GM18526 (cell line): Measurements from ENCODE around the gene GAL.

ENCODE experiments used
- POLR2A ChIP-seq: IDR thresholded peaks from 3 replicates; pipeline ENCODE4 v1.6.1; 2011; ENCODE audit not compliant: insufficient read length; ENCODE audit errors: extremely low read depth

GAL gene

DNA sequence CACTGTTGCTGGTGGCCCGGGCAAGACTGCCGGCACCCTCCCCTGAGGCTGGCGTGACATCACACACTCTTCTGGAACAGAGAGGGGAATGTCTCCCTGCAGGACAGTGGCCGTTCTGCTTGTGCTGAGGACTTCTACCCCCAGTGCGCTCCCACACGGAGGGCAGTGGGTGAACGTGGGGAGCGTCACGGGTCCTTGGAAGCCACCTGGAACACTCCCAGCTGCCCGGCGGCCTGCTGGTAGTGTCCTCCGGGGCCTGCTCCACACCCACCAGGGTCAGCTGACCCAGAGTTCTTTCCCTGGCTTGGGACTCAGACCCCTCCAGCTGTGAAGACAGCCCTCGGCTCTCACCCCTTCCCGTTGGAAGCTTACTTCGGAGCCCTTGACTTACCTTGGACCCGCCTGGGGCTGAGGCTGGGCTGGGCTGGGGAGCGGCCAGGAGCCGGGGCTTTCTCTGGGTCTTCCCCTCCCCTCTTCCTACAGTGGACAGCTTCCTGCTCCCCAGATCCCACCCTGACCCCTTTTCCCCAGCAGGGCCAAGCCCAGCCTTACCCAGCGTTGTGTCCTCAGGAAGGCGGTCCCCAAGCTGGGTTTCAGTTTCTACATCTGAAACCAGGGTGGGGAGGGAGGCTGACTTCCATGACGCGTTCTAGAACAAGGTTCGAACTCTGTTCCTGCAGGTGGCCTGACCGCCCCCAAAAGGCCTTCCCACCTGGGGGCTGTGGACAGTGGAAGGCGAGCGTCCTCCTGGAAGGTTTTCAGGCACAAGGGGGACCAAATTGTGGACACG is 14.8 kb upstream of the GAL start:
- TF ChIP-seq POLR2A = no peak

DNA sequence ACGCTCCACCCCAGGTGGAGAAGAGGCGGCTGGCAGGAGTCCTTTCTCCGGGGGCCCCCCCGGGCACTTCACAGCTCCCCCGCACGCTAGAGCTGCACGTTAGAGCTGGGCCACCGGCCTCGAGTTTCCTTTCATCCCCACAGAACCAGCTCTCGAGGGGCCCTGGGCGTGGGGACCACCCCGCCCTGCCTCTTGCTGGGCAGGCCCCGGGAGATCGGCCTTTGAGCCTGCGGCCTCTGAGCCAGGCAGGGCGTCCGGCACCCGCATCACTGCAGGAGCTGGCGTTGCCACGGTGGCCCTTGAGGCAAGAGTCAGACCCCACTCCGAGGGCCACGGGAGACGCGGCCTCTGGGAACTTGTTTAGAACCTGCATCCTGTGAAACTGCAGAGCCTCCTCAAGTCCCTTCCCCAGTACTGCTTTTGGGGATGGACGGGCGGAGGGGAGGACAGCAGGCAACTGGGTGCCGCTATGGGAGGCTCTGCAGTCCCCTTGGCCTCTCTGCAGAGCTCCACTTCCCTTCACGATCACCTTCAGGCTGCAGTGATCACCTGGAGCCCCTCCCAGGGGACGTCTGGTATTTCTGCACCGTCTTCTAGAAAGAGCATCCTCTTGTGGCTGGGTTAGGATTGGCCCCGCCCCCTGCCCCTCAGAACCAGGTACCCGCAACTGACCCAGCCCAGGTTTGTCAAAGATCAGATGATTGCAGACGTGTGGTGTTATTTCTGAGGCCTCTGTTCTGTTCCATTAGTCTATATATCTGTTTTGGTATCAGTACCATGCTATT is 13.9 kb upstream of the GAL start:
- no peak for TF ChIP-seq POLR2A

DNA sequence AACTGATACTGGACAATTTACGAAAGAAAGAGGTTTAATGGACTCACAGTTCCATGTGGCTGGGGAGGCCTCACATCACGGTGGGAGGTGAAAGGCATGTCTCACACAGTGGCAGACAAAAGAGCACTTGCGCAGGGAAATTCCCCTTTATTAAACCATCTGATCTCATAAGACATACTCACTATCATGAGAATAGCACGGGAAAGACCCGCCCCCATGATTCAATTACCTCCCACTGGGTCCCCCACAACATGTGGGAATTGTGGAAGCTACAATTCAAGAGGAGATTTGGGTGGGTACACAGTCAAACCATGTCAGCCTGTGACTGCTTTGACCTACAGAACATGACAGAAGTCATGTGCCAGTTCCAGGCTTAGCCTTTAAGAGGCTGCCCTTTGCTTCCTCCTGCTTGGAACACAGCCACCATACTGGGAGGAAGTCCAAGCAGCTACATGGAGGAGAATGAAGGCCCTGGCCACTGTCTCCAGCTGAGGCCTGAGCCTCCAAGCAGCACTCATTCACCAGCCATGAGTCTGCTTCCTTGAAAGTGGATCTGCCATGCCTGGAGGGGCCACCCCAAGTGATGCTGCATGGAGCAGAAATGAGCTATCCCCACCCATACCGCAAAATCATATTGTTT is 10.9 kb upstream of the GAL start:
- no peak for TF ChIP-seq POLR2A

DNA sequence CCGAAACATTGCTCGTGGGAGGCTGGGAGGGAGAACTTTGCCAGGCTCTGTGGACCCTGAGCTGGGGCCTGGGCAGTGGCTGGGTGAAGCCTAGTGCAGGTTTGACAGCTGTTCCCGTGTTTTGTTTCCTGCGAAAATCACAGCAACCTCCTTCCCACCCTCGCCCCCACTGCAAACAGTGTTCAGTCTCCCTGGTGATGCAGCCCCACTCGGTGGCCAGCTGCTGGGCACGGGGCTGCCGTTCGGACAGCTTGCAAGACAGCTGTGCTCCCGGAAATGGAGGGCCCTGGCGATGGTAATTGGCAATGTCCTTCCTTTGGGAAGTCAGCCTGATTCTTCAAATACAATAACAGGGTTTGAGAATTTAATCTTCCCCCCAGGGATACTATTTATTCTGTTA is 10.4 kb upstream of the GAL start:
- no peak for TF ChIP-seq POLR2A

DNA sequence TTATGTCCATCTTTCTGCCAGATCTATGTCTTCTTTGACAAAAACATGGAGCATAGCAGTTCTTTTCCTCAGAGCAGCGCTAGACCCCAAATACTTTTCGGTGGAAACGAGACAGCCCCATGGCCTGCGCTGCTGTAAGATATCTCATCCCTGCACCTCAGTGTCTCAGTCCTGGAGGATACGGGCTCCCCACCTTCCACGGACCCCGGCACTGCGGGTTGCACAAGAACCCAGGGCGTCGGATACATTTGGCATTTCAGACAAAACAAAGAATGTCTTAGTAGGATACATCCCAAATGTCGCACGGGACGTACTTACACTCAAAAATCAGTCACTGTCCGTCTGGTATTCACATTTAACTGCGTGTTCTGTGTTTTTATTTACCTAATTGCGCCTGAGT is 9.9 kb upstream of the GAL start:
- TF ChIP-seq POLR2A = no peak

DNA sequence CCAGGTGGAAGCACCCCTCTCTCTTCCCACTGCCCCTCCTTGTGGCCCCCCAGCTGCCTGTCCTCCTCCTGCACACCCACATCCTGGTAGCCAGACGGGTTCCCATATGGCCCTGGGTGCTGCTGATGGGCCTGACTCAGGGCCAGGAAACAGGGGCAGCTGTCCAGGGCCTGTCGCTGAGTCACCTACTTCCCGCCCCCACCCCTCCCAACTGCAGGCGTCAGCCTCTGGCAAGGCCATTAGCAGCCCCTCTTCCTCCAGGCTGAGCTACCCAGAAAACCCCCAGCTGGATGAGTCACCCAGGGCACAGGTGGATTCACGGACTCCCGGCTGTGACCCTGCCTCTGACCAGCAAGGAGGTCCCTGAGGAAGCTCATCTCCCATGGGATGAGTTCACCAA is 6.9 kb upstream of the GAL start:
- TF ChIP-seq POLR2A = no peak

DNA sequence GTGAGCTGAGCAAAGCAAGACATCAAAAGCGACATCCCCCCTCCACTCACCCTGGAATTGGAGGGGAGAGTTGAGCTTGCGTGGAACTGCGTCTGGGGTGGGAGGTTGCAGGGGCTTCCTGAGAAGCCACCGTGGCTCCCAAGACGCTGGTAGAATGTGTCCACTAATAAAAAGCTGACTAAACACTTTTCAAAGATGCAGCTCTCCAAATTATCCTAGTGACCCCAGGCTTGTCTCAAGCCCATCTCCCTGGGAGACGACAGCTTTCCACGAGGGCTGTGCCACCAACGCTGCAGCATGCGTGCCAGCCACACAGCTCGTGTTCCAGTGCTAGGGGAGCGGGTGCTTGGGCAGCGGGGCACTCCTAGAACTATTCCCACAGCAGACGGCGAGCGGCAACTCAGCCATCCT is 6.3 kb upstream of the GAL start:
- TF ChIP-seq POLR2A = no peak

DNA sequence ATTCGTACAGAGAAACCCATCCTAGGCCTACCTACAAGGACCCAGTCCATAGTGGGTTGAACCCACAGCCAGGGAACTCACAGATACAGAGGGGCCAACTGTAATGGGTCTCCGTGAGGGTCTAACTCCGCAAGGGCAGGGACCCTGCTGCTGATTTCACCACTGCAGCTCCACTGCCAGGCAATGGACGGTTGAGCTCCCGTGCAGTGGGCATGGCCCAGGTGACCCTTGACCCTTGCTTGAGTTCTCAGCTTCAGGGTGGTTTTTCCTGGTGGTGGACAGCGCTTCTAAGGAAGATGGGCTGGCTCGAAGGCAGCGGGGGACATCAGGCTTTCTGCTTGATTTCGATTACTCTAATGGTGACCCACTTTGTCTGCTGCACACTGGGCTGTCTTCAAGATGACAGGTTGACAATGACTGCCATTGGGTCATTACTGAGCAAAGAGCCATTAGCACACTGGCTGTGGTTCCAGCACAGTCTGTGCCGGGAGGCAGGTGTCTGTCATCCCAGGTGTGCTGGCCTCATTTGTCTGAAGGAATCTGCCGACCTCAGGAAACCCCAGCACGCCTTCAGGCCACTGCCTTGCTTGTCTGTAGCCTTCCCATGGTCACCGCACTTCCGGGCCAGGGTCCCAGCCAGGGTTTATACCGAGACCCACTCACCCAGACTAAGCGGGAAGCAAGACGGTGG is 3.7 kb upstream of the GAL start:
- TF ChIP-seq POLR2A = no peak

DNA sequence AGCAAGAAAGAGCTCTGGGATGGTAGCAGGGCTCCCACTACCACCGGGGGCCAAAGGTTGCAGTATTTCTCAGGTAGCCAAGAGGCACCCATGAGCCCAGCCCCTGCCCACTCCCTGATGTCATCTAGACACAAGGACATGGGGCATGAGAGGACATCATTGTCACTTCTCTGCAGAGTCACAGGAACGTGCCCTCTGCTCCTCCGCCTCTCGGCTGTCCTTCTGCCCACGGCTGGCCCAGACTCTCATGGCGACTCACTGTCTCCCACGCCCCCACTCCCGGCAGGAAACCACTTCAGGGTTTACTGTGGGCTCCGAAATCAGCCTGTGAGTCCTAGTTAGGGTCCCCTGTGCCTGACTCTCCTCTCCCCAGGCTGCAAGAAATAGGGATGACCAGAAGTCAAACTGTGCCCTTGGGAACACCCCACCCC is 1.8 kb upstream of the GAL start:
- no peak for TF ChIP-seq POLR2A

DNA sequence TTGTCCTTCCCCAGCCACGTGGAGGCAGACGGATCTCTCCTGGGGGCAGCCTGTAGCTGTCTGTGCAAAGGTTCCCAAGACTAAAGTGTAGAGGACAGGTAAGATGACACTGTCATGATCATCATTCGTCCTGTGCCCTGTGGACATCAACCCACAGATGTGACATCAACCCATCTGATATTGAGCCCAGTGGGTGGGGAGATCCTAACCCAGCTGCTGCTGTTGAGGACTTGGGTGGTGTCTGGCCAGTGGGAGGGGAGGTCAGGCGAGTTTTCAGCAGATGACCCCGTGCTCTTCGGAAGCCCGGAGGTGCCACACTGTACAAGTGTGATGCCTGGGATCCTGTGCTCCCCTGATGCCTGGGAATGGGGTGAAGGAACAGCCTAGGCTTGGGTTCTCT is 1.2 kb upstream of the GAL start:
- TF ChIP-seq POLR2A = no peak

DNA sequence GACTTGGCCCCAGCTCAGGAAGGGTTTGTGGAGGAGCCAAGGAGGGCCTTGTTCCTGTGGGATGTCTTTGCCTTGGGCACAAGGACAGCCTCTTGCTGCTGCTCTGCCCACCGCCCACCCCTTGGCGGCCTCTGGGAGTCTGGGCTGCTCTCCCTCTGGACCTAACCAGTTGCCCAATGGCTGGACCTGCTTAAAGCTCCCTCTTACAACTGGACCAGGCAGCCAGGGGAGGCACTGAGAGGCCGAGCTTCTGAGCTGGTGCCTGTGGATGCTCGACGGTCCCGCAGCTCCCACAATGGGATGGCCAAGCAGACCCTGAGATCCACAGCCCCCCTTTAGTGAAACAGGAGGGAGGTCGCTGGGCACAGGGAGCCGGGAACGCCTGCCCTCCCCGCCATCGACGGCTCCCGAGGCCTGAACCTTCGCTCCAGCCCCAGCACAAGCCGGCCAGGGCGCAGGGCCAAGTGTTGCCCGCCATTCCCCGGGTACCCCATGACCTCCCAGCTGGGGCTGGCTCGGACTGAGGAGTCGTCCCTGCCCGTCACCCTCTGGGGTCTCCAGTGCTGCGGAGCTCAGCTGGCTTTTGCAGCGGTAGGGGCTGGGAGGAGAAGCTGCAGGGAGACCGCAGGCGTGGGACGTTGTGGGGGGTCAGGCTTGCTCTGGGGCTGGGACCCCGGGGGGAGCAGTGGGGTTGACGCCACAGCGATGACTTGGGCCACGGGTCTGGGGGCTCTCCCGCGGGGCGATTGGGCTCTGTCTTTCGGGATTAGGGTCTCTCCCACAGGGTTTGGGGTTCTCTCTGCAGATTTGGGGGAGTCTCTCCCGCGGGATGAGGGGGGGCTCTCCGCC is 584 bp upstream of the GAL start:
- no peak for TF ChIP-seq POLR2A

DNA sequence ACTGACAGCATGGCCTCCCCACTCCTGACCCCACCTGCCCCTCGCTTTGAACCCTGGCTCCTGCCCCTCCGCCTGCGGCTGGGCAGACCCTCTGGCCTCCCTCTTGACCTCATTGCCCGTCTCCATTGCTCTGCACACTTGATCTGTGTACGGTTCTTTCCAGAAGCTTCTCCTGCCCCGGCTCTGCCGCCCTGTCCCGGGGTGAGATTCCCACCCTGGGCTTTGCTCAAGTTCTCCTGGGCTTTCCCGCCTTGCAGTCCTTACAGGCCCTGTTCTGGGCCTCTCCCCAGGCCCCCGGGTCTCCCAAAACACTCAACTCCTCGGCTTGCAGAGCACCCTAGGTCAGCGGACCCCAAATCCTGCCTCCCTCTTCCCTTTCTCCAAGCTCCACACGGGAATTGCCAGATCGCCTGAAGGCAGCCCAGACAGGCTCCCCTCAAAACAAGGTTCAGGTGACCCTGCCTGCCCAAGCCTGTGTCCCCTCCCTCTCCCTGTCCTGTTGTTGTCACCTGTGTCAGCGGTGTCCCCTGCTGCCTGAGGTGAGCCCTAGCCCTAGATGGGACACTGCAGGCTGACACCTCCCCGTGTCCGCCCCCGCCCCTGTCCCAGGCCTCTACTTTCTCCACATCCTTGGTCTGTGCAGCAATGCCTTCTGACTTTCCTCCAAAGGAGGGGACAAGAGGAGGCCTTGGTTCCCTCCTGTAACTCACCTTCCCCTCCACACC is 1.5 kb downstream of the GAL start:
- TF ChIP-seq POLR2A = no peak

DNA sequence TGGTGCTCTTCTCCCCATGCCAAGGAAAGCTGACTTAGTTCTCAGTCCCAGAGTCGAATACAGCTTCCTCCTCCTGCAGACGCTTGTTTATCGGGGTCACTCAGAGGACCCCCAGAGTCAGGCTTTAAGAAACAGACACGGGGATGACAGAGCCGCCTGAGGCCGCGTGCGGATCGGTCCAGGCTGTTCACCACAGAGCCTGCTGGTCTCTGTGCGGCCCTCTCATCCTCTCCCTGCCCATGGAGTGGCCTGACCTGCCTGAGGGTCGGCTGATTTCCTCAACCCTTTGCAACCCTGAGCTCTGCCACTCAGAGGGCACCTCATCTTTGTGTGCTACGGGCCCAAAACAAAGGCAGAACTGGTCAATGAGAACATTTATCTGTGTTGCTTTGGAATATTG is 2.1 kb downstream of the GAL start:
- TF ChIP-seq POLR2A = no peak

DNA sequence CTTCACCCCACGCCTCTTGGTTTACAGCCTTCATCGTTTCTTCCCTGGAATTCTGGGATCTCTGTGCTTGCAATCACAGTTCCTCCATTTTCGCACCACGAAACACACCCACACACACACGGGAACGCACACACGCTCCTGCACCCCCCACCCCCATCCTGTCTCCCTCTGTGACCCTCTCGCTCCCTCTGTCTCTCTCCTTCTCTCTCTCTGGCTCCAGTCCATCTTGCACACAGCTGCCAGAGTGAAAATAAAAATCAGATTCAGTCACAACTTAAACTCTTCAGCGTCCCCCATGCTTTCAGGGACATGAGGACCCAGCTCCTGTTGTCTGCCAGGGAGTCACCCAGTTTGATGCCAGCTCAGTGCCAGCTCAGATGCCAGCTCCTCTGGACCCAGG is 3.0 kb downstream of the GAL start:
- no peak for TF ChIP-seq POLR2A
